OCI-LY3 (cell line): ENCODE results near the gene NHERF2.

Source experiments
- H2AFZ ChIP-seq: fragments of 200-600, 300-600 bp; shearing (Covaris generic); 2 replicates; pipeline ENCODE4 v1.6.0; 2014; ENCODE audit warnings: antibody characterized with exemption, low read depth, low read length
- H3K27ac ChIP-seq: fragments of 200-600, 300-600 bp; sonication (generic); 2 replicates; pipeline ENCODE4 v1.5.1; 2014; ENCODE audit warnings: mild to moderate bottlenecking, low read length, moderate library complexity, mixed read lengths
- H3K27me3 ChIP-seq: fragments of 200-600, 300-600 bp; sonication (generic); 2 replicates; pipeline ENCODE4 v1.6.1; 2014; ENCODE audit warnings: low read depth, low read length, mixed read lengths
- H3K36me3 ChIP-seq: fragments of 200-600, 300-600 bp; sonication (generic); replicated peaks from 2 replicates; pipeline ENCODE3; 2014; ENCODE audit warnings: low read depth, low read length, mixed read lengths
- H3K4me1 ChIP-seq: fragments of 300-600, 200-600 bp; sonication (generic); 2 replicates; pipeline ENCODE4 v1.6.1; 2014; ENCODE audit warnings: low read length, mixed read lengths
- H3K4me2 ChIP-seq: fragments of 200-600, 300-600 bp; sonication (generic); 2 replicates; pipeline ENCODE4 v1.6.1; 2014; ENCODE audit warnings: low read length, mixed read lengths
- H3K4me3 ChIP-seq: fragments of 300-600, 200-600 bp; sonication (generic); 2 replicates; pipeline ENCODE4 v1.5.1; 2014; ENCODE audit warnings: antibody characterized with exemption, mild to moderate bottlenecking, low read length, moderate library complexity
- H3K79me2 ChIP-seq: fragments of 300-600, 200-600 bp; shearing (Covaris generic); 2 replicates; pipeline ENCODE4 v1.6.1; 2014; ENCODE audit warnings: mild to moderate bottlenecking, low read length, mixed read lengths
- H3K9ac ChIP-seq: fragments of 300-600, 200-600 bp; shearing (Covaris generic); 2 replicates; pipeline ENCODE4 v1.6.0; 2014; ENCODE audit warnings: mild to moderate bottlenecking, low read length, moderate library complexity
- H3K9me3 ChIP-seq: fragments of 200-600, 300-600 bp; shearing (Covaris generic); 2 replicates; pipeline ENCODE4 v1.6.1; 2014; ENCODE audit warnings: low read length, mixed read lengths; ENCODE audit not compliant: insufficient read depth
- H4K20me1 ChIP-seq: fragments of 200-600, 300-600 bp; sonication (generic); 2 replicates; pipeline ENCODE4 v1.6.1; 2016; ENCODE audit warnings: low read length, mixed read lengths; ENCODE audit not compliant: insufficient read depth
- EZH2phosphoT487 ChIP-seq: fragments of 200-600 bp; shearing (Covaris generic); IDR thresholded peaks from 2 replicates; pipeline ENCODE4 v1.6.1; 2018; ENCODE audit warnings: antibody characterized with exemption, mixed run types, low read depth
- TF ChIP-seq, protein P1 (sequence below): fragments of 200-600, 300-600 bp; sonication (generic); IDR thresholded peaks from 2 replicates; pipeline ENCODE4 v1.5.1; 2014; ENCODE audit warnings: antibody characterized with exemption, low read length, low read depth

Gene NHERF2

DNA sequence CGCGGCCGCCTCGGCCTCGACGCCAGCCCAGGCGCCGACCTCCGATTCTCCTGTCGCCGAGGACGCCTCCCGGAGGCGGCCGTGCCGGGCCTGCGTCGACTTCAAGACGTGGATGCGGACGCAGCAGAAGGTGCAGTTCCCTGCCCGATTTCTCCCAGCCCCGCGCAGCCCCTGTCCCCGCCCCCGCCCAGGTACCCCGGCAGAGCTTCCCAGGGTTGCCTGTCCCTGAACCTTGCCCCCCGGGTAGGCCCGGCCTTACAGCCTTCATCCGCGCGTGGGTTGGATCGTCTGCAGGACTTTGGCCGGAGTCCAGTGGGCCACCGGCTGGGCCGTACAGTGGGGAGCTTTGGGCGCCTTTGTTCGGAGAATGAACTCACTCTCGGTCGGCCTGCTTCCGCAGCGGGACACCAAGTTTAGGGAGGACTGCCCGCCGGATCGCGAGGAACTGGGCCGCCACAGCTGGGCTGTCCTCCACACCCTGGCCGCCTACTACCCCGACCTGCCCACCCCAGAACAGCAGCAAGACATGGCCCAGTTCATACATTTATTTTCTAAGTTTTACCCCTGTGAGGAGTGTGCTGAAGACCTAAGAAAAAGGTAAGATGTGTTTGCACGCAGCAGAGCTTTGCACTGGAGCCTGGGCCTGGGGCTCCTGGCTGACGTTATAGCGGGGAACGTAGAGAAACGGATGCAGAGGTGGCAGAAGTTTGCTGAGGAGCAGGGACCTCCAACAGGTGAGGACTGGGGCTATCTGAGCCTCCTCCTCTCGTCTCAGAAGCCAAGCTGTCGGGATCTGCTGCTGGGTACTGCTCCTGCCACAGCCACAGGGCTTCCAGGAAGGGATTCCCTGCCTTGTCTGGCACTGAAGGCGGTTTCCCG, 42.1 kb upstream of the NHERF2 start:
- no peaks in the 10 kb centered on the region for H4K20me1 ChIP-seq
- peaks cover 14% of the 10 kb centered on the region for H3K36me3 ChIP-seq
- peak overlapping the region; percentile 95 for H3K4me3 ChIP-seq
- TF ChIP-seq, protein P1, sequence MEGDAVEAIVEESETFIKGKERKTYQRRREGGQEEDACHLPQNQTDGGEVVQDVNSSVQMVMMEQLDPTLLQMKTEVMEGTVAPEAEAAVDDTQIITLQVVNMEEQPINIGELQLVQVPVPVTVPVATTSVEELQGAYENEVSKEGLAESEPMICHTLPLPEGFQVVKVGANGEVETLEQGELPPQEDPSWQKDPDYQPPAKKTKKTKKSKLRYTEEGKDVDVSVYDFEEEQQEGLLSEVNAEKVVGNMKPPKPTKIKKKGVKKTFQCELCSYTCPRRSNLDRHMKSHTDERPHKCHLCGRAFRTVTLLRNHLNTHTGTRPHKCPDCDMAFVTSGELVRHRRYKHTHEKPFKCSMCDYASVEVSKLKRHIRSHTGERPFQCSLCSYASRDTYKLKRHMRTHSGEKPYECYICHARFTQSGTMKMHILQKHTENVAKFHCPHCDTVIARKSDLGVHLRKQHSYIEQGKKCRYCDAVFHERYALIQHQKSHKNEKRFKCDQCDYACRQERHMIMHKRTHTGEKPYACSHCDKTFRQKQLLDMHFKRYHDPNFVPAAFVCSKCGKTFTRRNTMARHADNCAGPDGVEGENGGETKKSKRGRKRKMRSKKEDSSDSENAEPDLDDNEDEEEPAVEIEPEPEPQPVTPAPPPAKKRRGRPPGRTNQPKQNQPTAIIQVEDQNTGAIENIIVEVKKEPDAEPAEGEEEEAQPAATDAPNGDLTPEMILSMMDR = no peak
- no peak for TF ChIP-seq EZH2phosphoT487
- H3K27me3 ChIP-seq = no peaks in the 10 kb centered on the region
- H3K79me2 ChIP-seq = peaks cover 12% of the 10 kb centered on the region
- no peak overlapping the region for H3K27ac ChIP-seq
- H3K4me1 ChIP-seq = peaks cover 10% of the 10 kb centered on the region
- H3K9me3 ChIP-seq = no peaks in the 10 kb centered on the region
- no peak overlapping the region; the same call in 1 of the 2 replicates for H2AFZ ChIP-seq
- peak overlapping the region; percentile 88 for H3K9ac ChIP-seq
- peak overlapping the region; percentile 98 for H3K4me2 ChIP-seq

DNA sequence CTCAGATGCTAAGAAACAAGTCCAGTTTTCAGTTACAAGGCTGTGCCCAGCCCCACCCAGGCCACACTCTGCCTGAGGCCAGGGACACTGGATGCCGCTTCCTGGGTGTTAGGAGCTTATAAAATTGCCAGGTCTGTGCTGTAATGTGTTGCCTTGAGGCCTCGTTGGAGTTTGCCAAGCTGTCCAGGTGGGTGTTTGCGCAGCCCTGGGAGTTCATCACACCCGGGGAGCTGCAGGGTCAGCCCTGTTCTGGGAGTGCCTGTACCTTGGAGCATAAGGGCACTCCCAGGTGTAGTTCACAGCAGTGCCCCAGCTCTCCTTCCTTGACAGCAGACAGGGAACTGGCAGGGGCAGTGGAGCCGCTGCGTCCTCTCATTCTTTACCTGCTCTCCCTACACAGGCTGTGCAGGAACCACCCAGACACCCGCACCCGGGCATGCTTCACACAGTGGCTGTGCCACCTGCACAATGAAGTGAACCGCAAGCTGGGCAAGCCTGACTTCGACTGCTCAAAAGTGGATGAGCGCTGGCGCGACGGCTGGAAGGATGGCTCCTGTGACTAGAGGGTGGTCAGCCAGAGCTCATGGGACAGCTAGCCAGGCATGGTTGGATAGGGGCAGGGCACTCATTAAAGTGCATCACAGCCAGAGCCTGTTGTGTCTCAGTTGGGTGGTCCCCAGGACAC, 41.1 kb upstream of the NHERF2 start:
- Histone ChIP-seq H3K4me1 (peaks cover 11% of the 10 kb centered on the region), H3K9ac (peak overlapping the region; percentile 88), H4K20me1 (no peaks in the 10 kb centered on the region), H3K79me2 (peaks cover 12% of the 10 kb centered on the region), H3K4me3 (peak overlapping the region; percentile 95), H3K27ac (no peak overlapping the region), H2AFZ (no peak overlapping the region), H3K4me2 (peak overlapping the region; percentile 98), H3K9me3 (no peaks in the 10 kb centered on the region), H3K27me3 (no peaks in the 10 kb centered on the region), H3K36me3 (peaks cover 14% of the 10 kb centered on the region)
- TF ChIP-seq, protein P1 = no peak
- TF ChIP-seq EZH2phosphoT487 = no peak

DNA sequence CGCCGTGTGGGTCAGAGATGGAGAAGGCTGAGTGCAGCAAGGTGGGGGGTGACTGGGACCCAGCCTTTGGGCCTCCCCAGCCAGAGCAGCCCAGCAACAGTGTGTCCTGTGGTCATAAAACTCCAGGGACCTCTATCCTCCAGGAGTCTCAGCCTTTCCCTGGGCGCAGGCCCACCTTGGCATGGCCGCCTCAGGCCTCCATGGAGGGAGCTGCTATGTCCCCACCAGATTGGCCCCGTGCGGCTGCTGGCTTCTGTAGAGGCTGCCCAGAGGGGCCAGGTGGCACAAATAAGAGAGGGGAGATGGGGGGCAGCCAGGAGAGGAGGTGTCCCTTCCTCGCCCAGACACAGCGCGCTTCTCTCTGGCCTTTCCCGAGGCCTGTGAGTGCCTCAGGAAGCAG, 39.5 kb upstream of the NHERF2 start:
- Histone ChIP-seq H2AFZ (no peak overlapping the region), H3K79me2 (peaks cover 12% of the 10 kb centered on the region), H4K20me1 (no peaks in the 10 kb centered on the region), H3K27me3 (no peaks in the 10 kb centered on the region), H3K9me3 (no peaks in the 10 kb centered on the region), H3K4me1 (peaks cover 15% of the 10 kb centered on the region), H3K4me2 (no peak overlapping the region), H3K4me3 (no peak overlapping the region), H3K27ac (no peak overlapping the region), H3K9ac (no peak overlapping the region), H3K36me3 (peaks cover 14% of the 10 kb centered on the region)
- TF ChIP-seq EZH2phosphoT487 = no peak
- TF ChIP-seq, protein P1 = no peak
